Colonic mucosa (tissue), 4 donors: Measurements from ENCODE around the gene ZC3H15. TPM values are rescaled to one million over a fixed set of nuclear protein-coding genes. Genes with fewer than 3 reads are reported as not detected.

ENCODE experiments used
- DNase-seq: peaks from one replicate; pipeline ENCODE4 v3.0.0-alpha.2; 2020
- H3K27ac ChIP-seq: fragments of 200-600 bp; one replicate; pipeline ENCODE4 v1.8.0; 2021
- H3K27me3 ChIP-seq: fragments of 200-600 bp; one replicate; pipeline ENCODE4 v1.8.0; 2021
- H3K36me3 ChIP-seq: fragments of 200-600 bp; one replicate; pipeline ENCODE4 v1.8.0; 2021
- H3K4me1 ChIP-seq: fragments of 200-600 bp; one replicate; pipeline ENCODE4 v1.8.0; 2021; ENCODE audit warnings: mild to moderate bottlenecking
- H3K4me3 ChIP-seq: fragments of 200-600 bp; one replicate; pipeline ENCODE4 v1.8.0; 2021
- H3K9ac ChIP-seq, 2 donors: one replicate each; pipeline ENCODE4 v1.7.0; 2013; ENCODE audit warnings: control low read depth in 2 of 2, low read depth in 2 of 2, low read length in 2 of 2
- H3K9me3 ChIP-seq: fragments of 200-600 bp; one replicate; pipeline ENCODE4 v1.8.0; 2021
- CTCF ChIP-seq: fragments of 200-600 bp; IDR thresholded peaks from one replicate; pipeline ENCODE4 v1.8.0; 2022; ENCODE audit warnings: antibody characterized with exemption, mild to moderate bottlenecking
- intact Hi-C: fragments of 100-400 bp; cut with DNase I; formaldehyde crosslinking; loops from one replicate; pipeline ENCODE4 v1.14.1; 2022
- total RNA-seq, 2 donors: library from RNA; stranded (reverse); fragmentation: NEBNext Ultra II Directional in 1 of 2; extraction: Animal tissue kit (Norgen Biotek cat#: 25700) in 1 of 2; gene quantifications; one replicate each; pipeline ENCODE4 v1.2.1, GENCODE V29; 2021
- donor health status: healthy.
- donor health status: DM: no; HTN: no; CAD: no.
- donor health status: DM: no; HTN: no; CAD: no.

ZC3H15 gene
- total RNA-seq, 2 donors from 2014 or later = 49.6 to 64.2 TPM

- TF ChIP-seq CTCF = no peak
- intact Hi-C loops = no loop called here
- no peak for DNase-seq
- no peak overlapping the region for H3K9ac ChIP-seq
- H3K36me3 ChIP-seq = no peaks in the 10 kb centered on the region
- no peak overlapping the region for H3K27ac ChIP-seq
- no peak overlapping the region for H3K4me3 ChIP-seq
- H3K9me3 ChIP-seq = no peaks in the 10 kb centered on the region
- no peaks in the 10 kb centered on the region for H3K27me3 ChIP-seq
- H3K4me1 ChIP-seq = no peaks in the 10 kb centered on the region
Measured at GRCh38 chr2:186522450-186522849, 36.4 kb downstream of the ZC3H15 start.

- H3K9me3 ChIP-seq = no peaks in the 10 kb centered on the region
- intact Hi-C loops = no loop called here
- H3K27ac ChIP-seq = no peak overlapping the region
- no peak for DNase-seq
- no peaks in the 10 kb centered on the region for H3K4me1 ChIP-seq
- no peaks in the 10 kb centered on the region for H3K27me3 ChIP-seq
- no peak for TF ChIP-seq CTCF
- H3K36me3 ChIP-seq = no peaks in the 10 kb centered on the region
- H3K4me3 ChIP-seq = no peak overlapping the region
- H3K9ac ChIP-seq = no peak overlapping the region
Measured at GRCh38 chr2:186523791-186524190, 37.7 kb downstream of the ZC3H15 start.

- no peaks in the 10 kb centered on the region for H3K9me3 ChIP-seq
- intact Hi-C loops = no loop called here
- no peaks in the 10 kb centered on the region for H3K4me1 ChIP-seq
- no peak overlapping the region for H3K9ac ChIP-seq
- no peaks in the 10 kb centered on the region for H3K27me3 ChIP-seq
- no peak overlapping the region for H3K4me3 ChIP-seq
- H3K27ac ChIP-seq = no peak overlapping the region
- TF ChIP-seq CTCF = no peak
- H3K36me3 ChIP-seq = no peaks in the 10 kb centered on the region
- DNase-seq = no peak
Measured at GRCh38 chr2:186526281-186526680, 40.2 kb downstream of the ZC3H15 start.

GRCh38 chr2:186530314-186530713, 44.3 kb downstream of the ZC3H15 start:
- Histone ChIP-seq H3K36me3 (no peaks in the 10 kb centered on the region), H3K9me3 (no peaks in the 10 kb centered on the region), H3K4me3 (no peak overlapping the region), H3K27me3 (no peaks in the 10 kb centered on the region), H3K9ac (no peak overlapping the region), H3K27ac (no peak overlapping the region), H3K4me1 (no peaks in the 10 kb centered on the region)
- TF ChIP-seq CTCF = no peak
- intact Hi-C loops = no loop called here
- DNase-seq = no peak

GRCh38 chr2:186531257-186531775, 45.3 kb downstream of the ZC3H15 start:
- Histone ChIP-seq H3K27ac (no peak overlapping the region), H3K9me3 (no peaks in the 10 kb centered on the region), H3K9ac (no peak overlapping the region), H3K36me3 (no peaks in the 10 kb centered on the region), H3K4me3 (no peak overlapping the region), H3K4me1 (no peaks in the 10 kb centered on the region), H3K27me3 (no peaks in the 10 kb centered on the region)
- intact Hi-C loops = no loop called here
- TF ChIP-seq CTCF = no peak
- no peak for DNase-seq
